Stimulated activated CD4-positive, alpha-beta T cell treated with anti-CD3 and anti-CD28 coated beads, Interleukin-4, amount 100 ng/mL, for 1 hour (primary cell): ENCODE measurements around the gene PNMA1.

ENCODE experiments used
- DNase-seq: peaks from one replicate; pipeline ENCODE4 v3.0.0-alpha.2; 2020

The PNMA1 gene

DNA sequence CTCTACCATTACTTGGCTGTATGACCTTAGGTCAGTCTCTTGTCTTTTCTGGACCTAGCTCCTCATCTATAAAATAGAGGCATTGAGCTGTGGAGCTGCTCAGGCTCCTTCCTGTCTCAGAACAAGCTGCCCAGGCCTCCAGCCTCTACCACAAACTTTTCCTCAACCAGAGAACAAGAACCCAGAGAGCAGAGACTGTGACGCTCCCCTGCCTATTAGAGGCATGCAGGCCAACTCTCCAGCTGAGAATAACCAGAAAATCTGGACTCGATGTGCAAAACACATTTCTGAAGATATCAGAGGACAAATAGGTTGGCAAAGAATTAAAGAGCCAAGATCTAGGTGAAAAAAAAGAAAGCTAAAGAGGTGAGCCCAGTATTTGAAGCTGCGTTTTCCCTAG lies 17.8 kb upstream of the PNMA1 start:
- DNase-seq, result no peak

GRCh38 chr14:73731111-73731510 lies 16.9 kb upstream of the PNMA1 start:
- DNase-seq, result no peak

GRCh38 chr14:73729556-73730265 lies 15.5 kb upstream of the PNMA1 start:
- DNase-seq, result no peak

DNA sequence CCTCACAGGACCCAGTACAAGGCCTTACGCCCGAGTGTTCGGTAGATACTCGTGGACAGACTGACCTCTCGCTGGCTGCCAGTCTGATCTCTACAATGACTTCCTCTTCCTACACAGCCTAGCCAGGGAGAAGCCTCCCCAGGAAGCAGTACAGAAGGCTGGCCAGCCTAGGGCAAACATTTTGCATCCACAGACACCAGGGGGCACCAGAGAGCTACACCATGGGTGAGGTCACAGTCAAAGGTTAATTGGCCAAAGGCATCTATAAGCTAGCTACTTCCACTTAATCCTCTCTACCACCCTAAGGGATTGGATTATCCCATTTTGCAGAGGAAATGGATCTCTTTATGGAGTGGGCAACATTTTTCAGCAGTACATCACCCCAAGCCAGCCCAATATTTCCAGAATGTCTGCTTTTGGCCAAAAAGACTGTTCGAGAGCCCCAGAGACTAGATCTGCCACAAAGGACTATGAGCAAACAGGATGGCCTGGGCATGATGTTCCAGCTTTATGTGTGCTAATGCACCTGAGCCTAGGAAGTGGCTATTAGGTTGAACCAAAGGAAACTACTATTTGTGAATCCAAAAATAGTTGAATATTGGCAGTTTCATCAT lies 14.6 kb upstream of the PNMA1 start:
- peak; percentile 88 for DNase-seq

- no peak for DNase-seq
Observed at GRCh38 chr14:73727166-73727565, 13.0 kb upstream of the PNMA1 start.

DNA sequence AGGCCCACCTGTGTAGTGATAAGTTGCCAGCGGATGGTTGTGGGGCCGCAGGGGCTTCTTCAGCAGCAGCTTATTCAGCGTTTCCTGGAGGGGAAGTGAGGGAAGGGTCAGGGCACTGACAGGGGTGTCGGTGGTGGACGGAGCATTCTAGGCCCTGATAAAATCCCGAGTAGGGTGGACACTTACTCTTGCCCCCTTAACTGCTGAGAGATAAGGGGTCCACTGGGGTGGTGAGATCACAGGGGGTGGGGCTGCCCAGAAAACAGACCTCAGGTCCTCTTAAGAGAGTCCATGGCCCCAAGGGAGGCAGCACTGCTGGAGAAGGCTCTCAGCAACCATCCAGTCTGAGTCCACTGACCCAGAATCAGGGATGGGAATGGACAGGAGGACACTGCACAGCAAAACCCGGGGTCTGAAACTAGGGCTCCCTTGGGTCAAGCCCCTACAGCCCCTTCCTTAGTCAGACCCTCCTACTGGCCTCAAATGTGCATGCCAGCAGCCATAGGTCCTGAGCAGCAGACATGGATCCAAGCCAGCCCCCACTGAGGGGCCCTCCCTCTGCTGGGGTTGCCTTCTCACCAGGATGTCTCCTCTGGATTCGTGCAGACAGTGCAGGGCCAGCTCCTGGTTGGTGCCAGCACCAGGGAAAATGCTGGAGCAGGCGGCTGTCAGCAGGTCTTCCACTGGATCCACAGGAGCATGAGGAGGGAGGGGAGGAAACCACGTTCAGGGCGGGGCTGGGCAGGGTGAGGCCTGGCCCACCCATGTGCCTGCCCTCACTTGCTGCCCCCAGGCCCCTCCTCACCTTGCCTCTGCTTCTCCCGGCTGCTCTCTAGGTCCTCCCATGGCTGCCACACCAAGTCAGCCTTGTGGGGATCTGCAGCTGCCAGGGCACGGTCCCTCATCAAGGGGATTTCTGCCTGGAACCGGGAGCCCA lies 12.1 kb upstream of the PNMA1 start:
- no peak for DNase-seq

DNA sequence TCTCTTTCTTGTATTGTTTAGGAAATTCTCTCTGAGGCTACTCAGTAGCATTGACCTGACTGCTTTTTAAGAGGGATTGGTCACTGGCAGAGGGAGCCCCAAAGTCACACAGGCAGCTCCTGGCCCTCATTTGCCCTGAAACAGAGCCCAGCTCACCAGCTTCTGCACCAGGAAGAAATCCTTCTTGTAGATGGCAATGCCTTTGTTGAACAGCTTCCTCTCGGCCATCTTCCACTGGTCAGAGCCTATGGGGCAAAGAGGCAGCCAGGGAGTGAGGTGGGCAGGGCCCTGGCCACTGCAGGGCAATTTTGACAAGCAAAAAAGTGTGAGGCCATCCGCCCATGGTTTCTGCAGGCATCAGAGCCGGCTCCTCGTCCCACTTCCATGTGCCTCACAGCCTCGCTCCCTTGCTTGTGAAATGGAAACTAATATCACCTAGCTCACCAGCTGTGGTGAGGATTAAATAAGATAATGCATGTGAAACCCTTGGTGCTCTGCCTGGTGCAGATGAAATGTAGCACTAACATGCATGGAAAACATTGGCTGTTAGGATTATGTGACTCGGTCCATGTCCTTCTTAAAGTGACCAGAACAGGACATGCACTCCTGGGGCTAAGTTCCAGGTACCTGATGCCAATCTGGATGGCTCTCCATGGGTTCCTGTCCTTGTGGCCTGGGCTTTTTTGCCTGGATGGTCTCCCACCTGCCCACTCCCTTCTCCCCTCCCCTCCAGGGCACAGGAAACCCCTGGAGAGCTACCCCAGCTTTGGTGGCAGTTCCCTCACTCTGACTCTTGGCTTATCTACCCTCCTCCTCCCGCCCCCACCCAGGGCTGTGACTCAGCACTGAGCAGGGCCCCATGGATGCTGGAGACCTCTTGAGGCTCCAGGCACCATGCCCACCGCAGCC lies 11.2 kb upstream of the PNMA1 start:
- DNase-seq, result peak; percentile 43

- DNase-seq, result no peak
Observed at GRCh38 chr14:73724696-73725095, 10.5 kb upstream of the PNMA1 start.

DNA sequence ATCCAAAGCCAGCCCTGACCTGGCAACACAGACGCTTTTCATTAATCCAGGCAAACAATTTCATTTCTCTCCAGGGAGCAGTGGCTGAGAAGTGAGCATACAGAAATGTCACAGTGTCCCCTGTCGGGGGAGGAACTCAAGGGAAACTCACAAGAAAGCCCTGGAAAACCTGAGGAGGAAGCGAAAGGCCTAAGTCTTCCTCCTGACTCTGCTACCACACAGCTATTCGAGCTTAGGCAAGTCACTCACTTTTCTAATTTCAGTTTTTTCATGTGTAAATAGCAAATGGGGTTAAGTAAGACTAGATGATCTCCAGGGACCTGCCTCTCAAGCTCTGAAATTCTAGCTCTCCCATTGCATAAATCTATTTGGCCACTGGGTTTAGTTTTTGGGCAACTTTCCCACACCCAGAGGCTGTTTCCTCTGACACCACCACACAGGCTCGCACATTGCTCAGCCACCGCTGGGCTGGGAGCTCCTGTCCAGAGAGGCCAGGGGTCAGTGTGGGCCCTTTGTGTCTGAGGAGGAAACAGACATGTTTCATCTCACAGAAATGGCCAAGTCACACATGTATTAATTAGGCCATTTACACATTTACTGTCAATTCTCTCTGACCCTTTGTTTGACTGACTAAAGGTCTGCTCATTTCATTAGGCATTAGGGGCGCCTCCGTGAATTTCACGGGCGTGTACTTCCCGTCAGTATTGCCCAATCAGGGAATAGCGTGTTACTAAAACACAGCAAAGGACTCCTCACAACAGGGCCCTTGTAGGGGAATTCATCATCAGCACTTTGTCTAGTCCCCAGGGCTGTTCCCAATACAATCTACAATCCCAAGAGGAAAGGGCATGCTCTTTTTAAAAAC lies 9.8 kb upstream of the PNMA1 start:
- no peak for DNase-seq

- DNase-seq, result no peak
Observed at GRCh38 chr14:73723406-73723796, 9.2 kb upstream of the PNMA1 start.

DNA sequence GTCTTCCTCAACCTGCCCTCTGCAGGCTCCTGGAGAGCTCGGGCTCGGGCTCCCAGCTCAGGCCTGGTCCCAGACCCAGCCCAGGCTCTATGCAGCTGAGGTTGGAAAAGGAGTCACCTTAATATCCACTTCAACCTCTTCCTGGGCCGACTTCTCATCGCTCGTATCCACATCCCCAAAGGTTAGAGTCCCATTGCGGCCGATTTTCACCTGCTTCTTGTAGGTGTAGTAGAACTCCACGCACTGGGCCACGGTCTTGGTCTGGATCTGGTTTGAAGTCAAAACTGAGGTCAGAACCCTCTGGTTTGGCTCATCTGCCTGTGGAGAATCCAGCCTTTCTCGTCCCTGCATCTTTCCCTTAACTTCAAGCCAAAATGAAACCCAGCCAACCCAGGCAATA lies 8.4 kb upstream of the PNMA1 start:
- DNase-seq, result no peak

DNA sequence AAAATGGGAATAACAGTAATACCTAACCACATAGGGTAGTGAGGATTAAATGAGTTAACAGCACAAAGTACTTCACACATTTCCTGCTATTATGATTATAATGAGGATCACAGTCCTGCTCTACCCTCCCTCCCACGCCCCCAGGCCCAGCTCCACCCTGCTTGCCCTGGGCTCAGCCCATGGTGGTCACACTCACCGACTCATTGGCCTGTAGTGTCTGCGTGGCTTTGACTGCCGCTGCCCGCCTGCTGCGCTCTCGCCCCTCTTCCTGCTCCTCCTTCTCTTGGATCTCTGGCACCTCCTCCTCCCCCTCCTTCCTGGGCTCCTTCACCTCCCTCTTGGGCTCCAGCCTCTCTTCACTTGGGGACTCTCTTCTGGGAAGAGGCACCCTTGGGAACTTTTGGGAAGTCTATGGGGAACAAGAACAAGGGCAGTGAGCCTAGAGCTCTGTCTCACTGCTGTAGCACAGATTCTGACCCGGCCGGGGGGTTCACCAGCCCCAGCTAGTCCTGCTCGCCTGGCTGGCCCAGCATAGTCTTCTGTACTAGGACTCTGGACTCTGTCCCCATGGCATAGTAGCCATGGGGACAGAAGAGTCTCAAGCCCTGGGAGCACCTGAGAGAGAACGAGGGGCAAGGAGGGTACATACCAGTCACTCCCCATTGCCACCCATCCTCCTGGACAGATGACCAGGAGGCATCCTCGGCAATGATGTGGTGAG lies 7.1 kb upstream of the PNMA1 start:
- DNase-seq, result no peak

DNA sequence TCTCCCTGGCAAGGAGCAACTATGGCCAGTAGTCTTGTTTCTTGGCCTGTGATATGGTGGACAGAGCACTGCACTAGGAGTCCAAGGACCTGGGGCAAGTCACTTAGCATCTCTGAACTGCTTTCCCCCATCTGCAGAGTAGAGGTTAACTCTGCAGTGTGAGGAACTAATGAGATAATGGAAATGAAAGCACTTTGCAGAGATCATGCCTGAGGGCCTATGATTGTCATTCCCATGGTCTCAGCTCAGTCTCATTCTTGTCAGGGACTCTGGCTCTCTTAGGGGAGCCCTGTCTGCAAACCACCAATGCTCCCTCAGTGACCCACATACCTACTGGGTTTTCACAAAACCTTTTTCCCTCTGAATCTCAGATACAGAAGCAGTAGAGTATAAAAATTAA lies 6.5 kb upstream of the PNMA1 start:
- no peak for DNase-seq

DNA sequence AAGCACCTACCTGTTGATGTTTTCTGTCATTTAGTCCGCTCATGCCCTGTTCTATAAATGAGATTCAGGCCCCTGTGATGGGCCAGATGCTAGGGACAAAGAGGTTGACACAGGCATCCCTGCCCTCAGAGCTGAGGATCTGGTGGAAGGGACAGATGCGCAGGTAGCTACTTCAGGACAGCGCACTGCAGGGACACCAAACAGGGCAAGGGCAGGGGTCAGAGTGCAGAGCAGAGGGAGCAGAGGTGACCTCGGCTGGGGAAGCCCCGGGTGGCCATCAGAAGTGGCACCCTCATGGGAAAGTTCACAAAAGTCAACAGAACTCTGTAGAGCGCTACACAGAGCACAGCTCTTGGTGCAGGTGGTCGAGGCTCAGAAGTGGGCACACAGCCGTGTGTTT lies 5.6 kb upstream of the PNMA1 start:
- DNase-seq, result no peak

DNA sequence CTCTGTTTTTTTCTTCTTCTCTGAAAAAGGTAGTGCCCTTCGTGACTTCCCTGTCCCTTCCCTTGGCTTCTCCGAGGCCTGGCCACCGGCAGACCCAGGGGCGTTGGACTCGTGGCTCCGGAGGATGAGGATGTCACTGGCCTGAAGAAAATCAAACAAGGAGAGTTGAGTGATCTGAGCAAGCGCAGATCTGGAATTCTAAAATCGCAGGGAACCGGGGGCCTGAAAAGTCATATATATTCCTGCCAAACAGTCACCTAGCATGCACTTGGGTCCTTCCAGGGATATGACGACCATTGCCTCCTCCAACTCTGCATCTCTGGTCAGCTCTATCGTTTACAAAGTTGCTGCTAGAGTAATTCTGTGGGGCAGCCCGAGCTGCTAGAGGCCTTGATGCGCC lies 5.2 kb upstream of the PNMA1 start:
- no peak for DNase-seq

GRCh38 chr14:73718418-73719251 lies 4.5 kb upstream of the PNMA1 start:
- DNase-seq, result no peak

DNA sequence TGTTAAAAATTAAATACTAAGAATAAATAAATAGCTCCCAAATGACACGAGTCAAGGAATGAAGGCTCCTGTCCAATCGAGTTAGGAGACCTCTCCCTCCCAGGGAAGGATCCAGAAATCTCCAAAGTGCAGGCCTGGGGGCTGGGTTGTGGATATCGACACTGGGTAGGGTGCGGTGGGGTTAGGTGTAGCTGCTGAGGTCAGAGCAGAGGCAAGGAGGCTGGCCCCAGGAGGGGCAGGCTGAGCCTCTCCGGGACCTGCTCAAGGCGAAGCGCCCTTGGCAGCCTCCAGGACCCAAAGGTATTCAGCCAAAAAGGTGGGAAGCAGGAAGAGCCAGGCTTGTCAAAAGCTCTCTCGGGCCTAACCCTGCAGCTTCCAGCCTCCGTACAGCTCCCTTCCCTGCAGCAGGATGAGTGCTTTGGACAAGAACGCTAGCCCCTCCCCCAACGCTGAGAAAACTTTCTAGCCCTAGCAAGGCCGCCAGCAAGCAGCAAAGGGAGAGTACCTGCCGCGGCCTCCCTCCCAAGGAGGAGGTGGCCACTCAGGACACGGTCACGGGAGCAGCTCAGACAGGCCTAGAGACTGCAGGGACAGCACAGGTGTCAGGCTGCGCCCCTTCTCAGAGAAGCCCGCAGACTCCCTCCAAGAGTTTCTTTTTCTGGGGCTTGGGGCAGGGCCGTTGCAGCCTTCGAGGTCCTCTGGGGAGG lies 3.7 kb upstream of the PNMA1 start:
- DNase-seq, result no peak

- DNase-seq, result no peak
Observed at GRCh38 chr14:73717266-73717665, 3.1 kb upstream of the PNMA1 start.

DNA sequence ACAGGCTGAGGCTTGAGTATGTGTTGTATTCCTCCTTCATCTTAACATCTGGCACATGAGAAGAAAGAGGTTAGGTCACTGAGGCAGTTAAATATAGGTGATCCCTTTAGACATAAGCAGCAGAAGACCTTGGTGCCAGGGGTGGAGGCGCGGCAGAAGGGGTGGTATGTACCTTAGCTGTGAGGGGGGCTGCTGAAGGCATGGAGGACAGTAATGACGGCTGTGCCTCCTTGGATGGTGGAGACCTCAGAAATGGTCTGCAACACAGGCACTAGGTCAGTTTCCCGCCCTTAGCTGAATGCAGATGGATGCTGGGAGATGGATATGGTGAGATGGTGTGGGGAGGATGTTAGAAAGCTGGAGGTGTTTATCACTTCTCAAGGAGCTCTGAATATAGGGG lies 1.5 kb upstream of the PNMA1 start:
- no peak for DNase-seq
